Muscle layer of duodenum (tissue), 2 donors: ENCODE measurements around the gene PPP6R2.

Experiments used
- H3K27ac ChIP-seq: one replicate; pipeline ENCODE4 v1.7.0; 2013; ENCODE audit warnings: mild to moderate bottlenecking, low read length
- H3K27me3 ChIP-seq: one replicate; pipeline ENCODE4 v1.7.0; 2013; ENCODE audit warnings: low read depth, mild to moderate bottlenecking, control low read depth, low read length
- H3K36me3 ChIP-seq, 2 donors: one replicate each; pipeline ENCODE4 v1.7.0; 2013; ENCODE audit warnings: low read length in 2 of 2, control low read depth in 1 of 2, mild to moderate bottlenecking in 1 of 2; ENCODE audit not compliant: insufficient read depth in 2 of 2, control insufficient read depth in 1 of 2
- H3K4me1 ChIP-seq, 2 donors: one replicate each; pipeline ENCODE4 v1.7.0; 2013; ENCODE audit warnings: low read length in 2 of 2, mild to moderate bottlenecking in 2 of 2, control low read depth in 1 of 2, moderate library complexity in 1 of 2; ENCODE audit not compliant: insufficient read depth in 2 of 2, control insufficient read depth in 1 of 2
- H3K4me3 ChIP-seq, 2 donors: one replicate each; pipeline ENCODE4 v1.7.0; 2013; ENCODE audit warnings: low read length in 2 of 2, low read depth in 1 of 2, mild to moderate bottlenecking in 1 of 2
- H3K9me3 ChIP-seq, 2 donors: one replicate each; pipeline ENCODE4 v1.7.0; 2013; ENCODE audit warnings: low read length in 2 of 2, control low read depth in 1 of 2, mild to moderate bottlenecking in 1 of 2; ENCODE audit not compliant: control insufficient read depth in 1 of 2
- donor health status: healthy.

Gene PPP6R2

DNA sequence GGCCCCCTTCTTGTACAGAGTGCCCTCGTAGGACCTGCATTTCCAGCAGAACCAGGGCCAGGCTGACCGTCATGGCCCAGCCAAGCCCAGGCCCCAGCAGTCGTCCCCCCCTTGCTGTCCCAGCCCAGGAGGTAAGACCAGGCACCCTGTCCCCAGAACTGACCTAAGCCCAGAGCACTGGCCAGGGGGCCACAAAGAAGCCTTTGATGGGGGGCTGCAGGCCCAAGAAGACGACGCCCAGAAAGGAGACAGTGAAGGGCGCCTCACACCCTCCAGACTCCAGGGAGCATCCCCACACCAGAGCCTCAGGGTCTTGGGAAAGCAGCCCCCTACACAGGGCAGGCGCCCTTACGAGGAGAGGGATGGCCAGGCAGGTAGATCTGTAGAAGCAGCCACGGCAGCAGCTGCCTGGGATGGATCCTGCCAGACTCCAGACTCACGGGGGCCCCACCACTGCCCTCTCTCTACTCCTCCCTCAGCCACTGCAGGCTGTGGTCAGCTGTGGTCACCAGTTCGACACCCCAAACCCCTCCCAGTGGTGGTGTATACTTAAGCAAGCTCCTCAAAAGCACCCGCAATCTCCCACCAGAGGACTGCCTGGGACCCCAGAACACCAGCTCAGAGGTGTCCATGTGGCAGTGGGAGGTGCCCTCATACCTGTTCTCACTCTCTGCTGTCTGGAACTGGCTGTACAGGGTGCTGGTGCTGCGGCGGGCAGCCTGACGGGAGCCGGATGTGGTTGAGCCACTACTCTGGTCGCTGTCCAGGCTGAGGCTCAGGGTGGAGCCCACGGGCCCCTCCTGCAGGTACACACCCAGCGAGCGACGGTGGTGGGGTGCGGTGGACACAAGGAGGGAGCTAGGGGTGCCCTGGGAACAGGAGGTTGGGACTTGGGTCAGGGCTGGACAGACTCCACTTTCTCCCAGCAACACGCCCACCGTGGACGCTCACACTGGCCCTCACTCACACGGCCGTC, 104.7 kb downstream of the PPP6R2 start:
- peaks cover 7 to 54% of the 10 kb centered on the region in 2 donors for H3K36me3 ChIP-seq
- H3K4me3 ChIP-seq = no peak overlapping the region
- no peaks in the 10 kb centered on the region for H3K9me3 ChIP-seq
- H3K27ac ChIP-seq = no peak overlapping the region
- peaks cover 0 to 13% of the 10 kb centered on the region in 2 donors for H3K4me1 ChIP-seq
- H3K27me3 ChIP-seq = no peaks in the 10 kb centered on the region

DNA sequence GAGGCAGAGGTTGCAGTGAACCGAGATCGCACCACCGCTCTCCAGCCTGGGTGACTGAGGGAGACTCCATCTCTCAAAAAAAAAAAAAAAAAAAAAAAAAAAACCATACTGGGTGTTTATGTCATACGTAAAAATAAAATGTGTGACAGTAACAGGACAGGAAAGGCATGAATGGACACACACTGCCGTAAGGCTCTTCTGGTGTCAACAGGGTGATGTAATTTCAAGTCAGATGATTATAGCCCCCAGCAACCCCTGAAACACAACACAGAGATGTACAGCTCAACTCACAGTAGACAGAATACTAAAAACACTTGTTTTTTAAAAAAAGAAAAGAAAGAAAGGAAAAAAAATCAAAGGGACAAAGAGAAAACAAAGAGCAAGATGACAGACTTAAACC, 109.5 kb downstream of the PPP6R2 start:
- Histone ChIP-seq H3K4me1 (no peaks in the 10 kb centered on the region), H3K27me3 (no peaks in the 10 kb centered on the region), H3K9me3 (no peaks in the 10 kb centered on the region), H3K27ac (no peak overlapping the region), H3K4me3 (no peak overlapping the region), H3K36me3 (peaks cover 19 to 75% of the 10 kb centered on the region in 2 donors)

DNA sequence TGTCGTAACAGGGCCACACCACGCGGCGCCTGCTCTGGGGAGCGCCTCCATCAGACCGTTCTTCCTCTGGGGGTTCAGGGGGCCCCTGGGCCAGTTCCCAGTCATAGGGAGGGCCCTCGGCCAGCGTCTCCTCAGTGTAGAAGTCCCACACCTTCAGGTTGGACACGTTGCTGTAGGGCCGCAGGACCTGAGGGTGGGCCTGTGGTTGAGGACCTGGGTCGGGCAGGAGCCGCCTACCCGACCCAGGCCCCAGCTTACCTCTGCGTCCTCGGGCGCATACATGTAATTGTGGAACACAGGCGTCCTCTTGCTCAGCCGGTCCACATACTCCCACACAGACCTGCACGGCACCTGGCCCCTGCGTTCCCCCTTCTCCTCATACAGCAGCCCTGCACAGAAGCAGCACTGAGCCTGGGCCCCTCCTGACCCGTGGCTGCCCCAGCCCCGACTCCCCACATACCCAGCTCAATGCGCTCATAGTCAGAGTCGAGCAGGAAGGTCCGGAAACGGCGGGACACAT, 111.5 kb downstream of the PPP6R2 start:
- H3K27ac ChIP-seq = no peak overlapping the region
- no peaks in the 10 kb centered on the region for H3K9me3 ChIP-seq
- H3K36me3 ChIP-seq = peaks cover 21 to 72% of the 10 kb centered on the region in 2 donors
- no peaks in the 10 kb centered on the region for H3K4me1 ChIP-seq
- no peak overlapping the region for H3K4me3 ChIP-seq
- H3K27me3 ChIP-seq = no peaks in the 10 kb centered on the region

- H3K4me3 ChIP-seq = no peak overlapping the region
- no peaks in the 10 kb centered on the region for H3K9me3 ChIP-seq
- H3K4me1 ChIP-seq = no peaks in the 10 kb centered on the region
- peaks cover 21 to 72% of the 10 kb centered on the region in 2 donors for H3K36me3 ChIP-seq
- no peak overlapping the region for H3K27ac ChIP-seq
- H3K27me3 ChIP-seq = no peaks in the 10 kb centered on the region
Observed at GRCh38 chr22:50455201-50455600, 112.1 kb downstream of the PPP6R2 start.

GRCh38 chr22:50456026-50456425, 112.9 kb downstream of the PPP6R2 start:
- H3K9me3 ChIP-seq = no peaks in the 10 kb centered on the region
- H3K27ac ChIP-seq = no peak overlapping the region
- no peaks in the 10 kb centered on the region for H3K27me3 ChIP-seq
- no peak overlapping the region for H3K4me3 ChIP-seq
- H3K4me1 ChIP-seq = no peaks in the 10 kb centered on the region
- peaks cover 26 to 75% of the 10 kb centered on the region in 2 donors for H3K36me3 ChIP-seq

DNA sequence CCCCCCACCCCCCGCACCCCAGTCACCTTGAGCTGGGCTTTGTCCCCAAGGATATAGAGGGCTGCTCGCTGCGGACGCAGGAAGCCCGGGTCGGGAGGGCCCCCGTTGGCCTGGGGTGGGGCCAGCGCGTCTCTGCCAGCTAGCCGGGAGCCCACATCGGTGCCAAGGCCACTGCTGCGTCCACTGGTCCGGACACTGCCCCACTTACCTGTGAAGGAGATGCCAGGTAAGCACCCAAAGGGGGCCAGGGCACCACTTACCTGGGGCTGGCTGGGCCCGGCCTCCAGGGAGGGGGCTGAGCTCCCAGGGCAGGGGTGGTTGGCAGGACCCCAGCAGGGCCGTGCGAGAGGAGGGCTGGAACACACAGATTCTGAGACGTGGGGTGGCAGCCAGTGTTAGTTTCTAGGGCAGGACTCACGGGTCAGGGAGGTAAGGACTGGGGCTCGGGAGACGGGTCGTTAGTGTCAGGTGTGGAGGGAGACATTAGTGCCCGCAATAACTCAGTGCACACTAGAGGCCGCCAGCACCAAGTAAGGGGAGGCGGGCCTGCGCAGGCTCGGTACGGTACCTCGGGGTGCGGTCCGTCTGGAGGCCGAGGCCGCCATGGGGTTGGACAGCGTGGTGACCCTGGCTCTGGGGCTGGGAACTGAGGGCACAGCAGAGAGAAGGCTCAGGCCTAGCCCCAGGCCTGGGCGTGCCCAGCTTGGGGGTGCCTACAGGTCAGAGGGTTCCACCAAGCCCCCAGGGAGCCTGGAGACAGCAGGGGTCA, 113.5 kb downstream of the PPP6R2 start:
- Histone ChIP-seq H3K4me3 (no peak overlapping the region), H3K36me3 (peaks cover 29 to 78% of the 10 kb centered on the region in 2 donors), H3K27ac (no peak overlapping the region), H3K4me1 (no peaks in the 10 kb centered on the region), H3K27me3 (no peaks in the 10 kb centered on the region), H3K9me3 (no peaks in the 10 kb centered on the region)

- no peaks in the 10 kb centered on the region for H3K9me3 ChIP-seq
- no peaks in the 10 kb centered on the region for H3K27me3 ChIP-seq
- H3K4me1 ChIP-seq = no peaks in the 10 kb centered on the region
- no peak overlapping the region for H3K4me3 ChIP-seq
- H3K27ac ChIP-seq = no peak overlapping the region
- peaks cover 40 to 95% of the 10 kb centered on the region in 2 donors for H3K36me3 ChIP-seq
Observed at GRCh38 chr22:50459016-50459415, 115.9 kb downstream of the PPP6R2 start.

DNA sequence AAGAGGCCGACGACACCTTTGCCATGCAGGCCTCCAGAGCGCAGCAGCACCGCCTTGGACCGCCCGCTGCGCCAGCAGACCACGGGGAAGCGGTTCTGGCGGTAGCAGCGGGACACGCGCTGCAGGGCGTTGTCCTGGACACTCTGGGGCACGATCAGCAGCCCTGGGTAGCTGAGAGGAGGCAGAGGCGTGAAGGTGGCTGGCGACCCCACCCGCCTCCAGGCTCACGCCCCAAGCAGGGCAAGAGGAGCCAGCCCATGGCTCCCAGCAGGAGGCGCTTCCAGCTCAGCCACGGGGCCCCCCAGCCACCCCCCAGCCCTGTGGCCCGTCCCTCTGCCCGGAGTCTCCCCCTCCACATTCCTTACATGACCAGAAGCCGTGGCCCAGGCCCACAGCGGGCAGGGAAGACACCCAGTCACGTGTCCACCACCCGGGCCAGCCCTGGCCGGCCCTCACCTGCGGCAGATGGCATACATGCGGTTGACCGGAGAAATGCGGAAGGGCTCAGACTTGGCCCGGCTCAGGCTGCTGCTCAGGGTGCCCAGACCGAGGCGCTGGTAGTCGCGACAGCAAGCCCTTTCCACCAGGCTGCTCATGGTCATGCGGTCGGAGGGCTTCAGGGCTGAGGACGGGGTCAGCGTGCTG, 116.5 kb downstream of the PPP6R2 start:
- no peak overlapping the region for H3K4me3 ChIP-seq
- peaks cover 46 to 95% of the 10 kb centered on the region in 2 donors for H3K36me3 ChIP-seq
- no peaks in the 10 kb centered on the region for H3K9me3 ChIP-seq
- H3K27me3 ChIP-seq = no peaks in the 10 kb centered on the region
- no peaks in the 10 kb centered on the region for H3K4me1 ChIP-seq
- H3K27ac ChIP-seq = no peak overlapping the region

DNA sequence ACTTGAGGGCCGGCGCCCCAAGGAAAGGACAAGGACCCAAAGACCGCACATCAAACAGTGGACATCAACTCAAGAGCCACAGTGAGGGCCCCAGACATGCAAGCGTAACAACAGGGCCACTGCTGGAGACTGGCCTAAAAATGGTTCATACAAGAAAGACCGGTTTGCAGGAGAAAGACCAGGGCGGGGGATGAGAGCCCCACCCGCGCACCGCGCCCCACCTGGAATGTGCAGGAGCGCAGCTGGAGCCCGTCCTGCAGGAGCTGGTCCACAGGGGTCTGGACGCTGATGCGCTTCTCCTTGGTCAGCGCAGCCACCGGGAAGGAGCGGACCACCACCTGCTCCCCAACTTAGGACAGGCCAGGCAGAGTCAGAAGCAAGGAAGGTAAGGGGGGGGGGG, 117.8 kb downstream of the PPP6R2 start:
- no peak overlapping the region for H3K4me3 ChIP-seq
- H3K36me3 ChIP-seq = peaks cover 52 to 95% of the 10 kb centered on the region in 2 donors
- H3K27ac ChIP-seq = no peak overlapping the region
- H3K27me3 ChIP-seq = no peaks in the 10 kb centered on the region
- H3K9me3 ChIP-seq = no peaks in the 10 kb centered on the region
- no peaks in the 10 kb centered on the region for H3K4me1 ChIP-seq

DNA sequence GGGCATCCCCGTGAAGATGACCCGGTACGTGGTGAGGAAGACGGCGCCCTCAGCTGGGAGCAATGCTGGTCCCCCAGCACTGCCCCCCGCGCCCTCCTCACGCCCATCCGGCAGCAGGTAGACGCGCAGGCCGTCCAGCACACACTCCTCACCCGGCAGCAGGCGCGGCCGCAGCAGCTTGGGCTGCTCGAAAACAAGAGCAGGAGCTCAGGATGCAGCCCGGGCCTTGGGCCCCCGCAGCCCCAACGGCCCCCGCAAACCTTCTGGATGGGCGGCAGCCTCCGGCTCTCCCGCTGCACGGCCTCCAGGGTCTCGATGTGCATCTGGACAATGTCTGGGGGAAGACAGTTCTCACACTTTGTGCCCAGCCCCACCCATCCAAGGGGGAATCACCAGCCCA, 118.4 kb downstream of the PPP6R2 start:
- Histone ChIP-seq H3K27me3 (no peaks in the 10 kb centered on the region), H3K9me3 (no peaks in the 10 kb centered on the region), H3K36me3 (peaks cover 58 to 97% of the 10 kb centered on the region in 2 donors), H3K27ac (no peak overlapping the region), H3K4me1 (no peaks in the 10 kb centered on the region), H3K4me3 (no peak overlapping the region)
